GM04503 (cell line): ENCODE measurements around the gene KRT13.

ENCODE experiments used
- DNase-seq: peaks from one replicate; pipeline ENCODE4 v3.0.0-alpha.2; 2012; ENCODE audit warnings: low read depth

Gene KRT13

DNA sequence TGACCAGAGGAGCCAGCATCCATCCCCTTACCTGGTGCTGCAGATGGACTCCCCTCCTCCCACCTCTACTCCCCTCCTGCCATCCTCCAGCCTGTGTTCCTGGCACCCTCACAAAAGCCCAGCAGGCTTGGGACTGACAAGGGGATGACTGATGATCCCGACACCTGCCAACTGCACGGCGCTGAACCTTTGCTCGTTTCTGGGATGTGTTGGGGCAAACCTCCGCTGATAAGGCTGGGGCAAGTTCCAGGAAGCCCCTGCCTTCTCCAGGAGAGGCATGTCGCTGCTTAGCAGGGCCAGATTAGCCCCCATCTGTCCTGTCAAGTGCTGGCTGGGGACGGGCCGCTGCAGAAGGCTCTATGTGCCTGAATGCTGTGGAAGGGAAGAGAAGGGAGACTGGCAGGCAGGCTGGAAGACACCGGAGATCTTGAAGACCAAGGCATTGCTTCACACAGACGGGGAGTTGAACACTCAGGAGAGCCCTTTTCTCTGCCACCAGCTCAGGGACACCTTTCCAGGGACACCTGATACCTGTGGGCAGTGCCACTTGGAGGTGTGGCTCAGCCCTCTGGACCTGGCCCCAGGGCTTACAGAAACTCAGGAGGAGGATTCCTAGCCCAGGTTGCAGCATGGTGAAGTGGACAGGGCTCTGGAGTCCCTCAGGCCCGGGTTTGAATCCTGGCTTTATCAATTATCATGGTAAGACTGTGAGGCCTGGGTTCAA, 14.3 kb upstream of the KRT13 start:
- DNase-seq = no peak

GRCh38 chr17:41518789-41519449, 13.5 kb upstream of the KRT13 start, which contains the start of gene KRT15:
Gene KRT15, minus strand, starts transcription at chr17:41518890. Its CDS starts 63 bp downstream, at chr17:41518827.
- DNase-seq = no peak

- DNase-seq = no peak
These were observed 12.6 kb upstream of the KRT13 start for GRCh38 chr17:41518031-41518430.

DNA sequence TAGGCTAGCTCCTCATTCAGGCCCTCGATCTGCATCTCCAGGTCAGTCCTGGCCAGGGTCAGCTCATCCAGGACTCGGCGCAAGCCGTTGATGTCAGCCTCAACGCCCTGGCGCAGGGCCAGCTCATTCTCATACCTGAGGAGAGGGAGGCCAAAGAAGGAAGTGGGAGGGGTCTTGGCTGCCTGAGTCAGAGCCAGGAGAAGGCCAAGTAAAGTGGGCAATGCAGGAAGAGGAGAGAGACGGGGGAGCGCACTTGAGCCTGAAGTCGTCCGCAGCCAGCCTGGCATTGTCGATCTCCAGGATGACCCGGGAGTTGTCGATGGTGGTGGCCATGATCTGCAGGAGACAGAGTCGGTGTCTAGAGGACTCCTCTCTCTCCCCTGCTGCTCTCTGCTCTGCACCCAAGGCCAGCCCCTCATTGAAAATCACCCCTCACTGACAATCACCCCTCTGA, 11.4 kb upstream of the KRT13 start:
- DNase-seq = no peak

DNA sequence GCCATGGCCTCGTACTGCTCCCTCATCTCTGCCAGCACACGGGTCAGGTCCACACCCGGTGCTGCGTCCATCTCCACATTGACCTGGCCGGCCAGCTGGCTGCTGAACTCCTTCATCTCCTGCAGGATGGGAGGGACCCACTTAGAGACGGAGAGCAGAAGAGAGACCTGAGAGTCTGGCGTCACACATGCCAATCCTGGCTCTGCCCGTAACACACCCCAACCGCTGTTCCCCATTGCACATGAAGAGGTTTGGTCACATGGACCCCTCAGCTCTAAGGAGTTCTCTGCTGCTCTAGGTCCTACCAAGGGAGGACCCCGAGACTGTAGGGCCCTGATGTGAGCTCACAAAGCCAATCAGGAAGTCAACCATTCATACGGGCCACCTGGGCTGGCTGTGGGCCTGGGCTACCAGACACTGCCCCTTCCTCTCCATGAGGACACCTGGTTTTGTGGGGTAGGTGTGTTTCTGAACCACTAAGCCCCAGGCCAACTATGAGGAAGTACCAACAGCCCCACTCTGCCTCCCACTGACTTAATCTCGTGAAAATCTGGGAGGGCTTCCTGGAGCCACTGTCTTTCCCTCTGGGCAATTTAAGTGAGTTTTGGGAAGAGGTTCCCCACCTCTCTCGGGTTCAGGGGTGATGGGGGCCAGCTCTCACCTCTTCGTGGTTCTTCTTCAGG, 10.9 kb upstream of the KRT13 start:
- DNase-seq = no peak

DNA sequence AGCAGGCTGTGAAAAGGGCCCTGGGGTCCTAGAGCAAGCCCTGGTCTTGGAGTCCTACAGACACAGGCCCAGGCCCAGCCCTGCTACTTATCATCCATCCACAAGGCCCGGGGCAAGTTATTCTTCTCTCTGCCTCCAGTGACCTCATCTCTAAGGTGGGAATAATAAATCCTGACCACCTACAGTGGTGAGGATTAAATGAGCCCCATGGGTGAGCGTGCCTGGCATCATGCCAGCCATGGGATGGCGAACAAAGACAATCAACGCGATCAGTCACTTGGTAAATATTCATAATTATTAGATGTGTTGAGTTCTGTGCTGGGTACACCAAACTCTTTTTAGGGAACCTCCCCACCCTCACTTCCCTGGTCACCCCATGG, 7.7 kb upstream of the KRT13 start:
- DNase-seq = no peak

DNA sequence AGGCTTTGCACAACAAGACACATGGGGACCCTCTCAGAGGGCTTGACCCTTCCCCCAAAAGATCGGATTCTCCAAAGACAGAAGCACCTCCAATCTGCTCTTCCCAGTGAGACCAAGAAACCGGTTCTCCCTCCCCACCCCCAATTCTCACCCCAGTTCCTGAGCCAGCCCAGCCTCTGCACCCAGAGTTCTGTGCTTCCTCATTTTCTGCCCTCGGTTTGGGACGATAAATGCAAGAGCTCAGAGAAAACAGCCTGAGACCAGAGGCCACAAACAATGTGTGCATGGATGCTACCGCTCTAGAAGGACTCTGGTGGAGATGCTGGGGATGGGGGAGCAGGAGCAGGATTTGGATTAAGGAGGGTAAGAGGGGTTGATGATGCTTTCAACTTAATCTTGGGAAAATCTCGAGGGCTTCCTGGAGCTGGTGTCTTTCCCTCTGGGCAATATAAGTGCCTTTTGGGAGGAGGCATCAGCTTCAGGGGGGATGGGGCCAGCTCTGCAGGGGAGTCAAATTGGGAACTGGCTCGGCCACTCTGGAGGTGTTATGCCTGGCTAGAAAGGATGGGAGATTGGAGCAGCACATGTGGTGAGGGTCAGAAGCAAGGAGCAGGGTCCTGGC, 7.2 kb upstream of the KRT13 start:
- DNase-seq = no peak

GRCh38 chr17:41511716-41512115, 6.3 kb upstream of the KRT13 start:
- DNase-seq = no peak

- DNase-seq = no peak
These were observed 5.7 kb upstream of the KRT13 start for GRCh38 chr17:41511116-41511515.

DNA sequence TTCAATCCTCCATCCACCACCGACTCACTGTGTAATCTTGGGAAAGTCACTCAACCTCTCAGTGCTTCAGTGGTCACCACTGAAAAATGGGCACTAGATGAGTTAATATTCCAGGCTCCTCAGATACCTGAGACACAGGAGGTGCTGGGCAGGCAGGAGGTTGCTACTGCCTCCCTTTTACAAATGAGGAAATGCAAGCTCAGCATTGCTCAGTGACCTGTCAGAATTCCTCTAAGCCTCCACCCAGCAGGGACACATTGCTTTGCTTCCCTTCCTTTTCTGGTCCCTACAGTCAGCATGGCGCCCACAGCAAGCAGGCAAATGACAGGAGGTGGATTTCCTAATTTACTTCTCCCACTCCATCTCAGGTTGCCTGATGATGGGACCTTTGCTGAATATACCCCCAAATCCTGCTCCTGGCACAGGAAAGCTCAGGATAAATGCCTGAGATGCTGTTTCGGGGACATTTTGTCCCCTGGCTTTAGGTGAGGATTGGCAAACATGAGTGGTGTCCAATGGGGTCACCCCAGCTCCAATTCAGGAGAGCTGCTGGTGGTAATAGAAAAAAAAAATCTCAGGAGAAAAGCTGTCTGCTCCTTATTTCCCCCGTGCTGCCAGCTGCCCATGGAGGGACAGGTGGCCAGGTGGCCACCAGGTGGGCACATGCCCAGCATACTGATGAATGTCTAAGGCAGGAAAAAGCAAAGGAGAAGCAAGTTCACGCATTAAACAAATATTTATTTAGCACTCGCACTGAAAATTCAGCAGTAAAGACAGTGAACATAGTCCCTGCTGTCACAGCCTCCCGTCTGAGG, 5.0 kb upstream of the KRT13 start:
- DNase-seq = no peak

GRCh38 chr17:41507315-41507880, 2.0 kb upstream of the KRT13 start:
- no peak for DNase-seq

GRCh38 chr17:41505809-41506767, 676 bp upstream of the KRT13 start:
- no peak for DNase-seq

DNA sequence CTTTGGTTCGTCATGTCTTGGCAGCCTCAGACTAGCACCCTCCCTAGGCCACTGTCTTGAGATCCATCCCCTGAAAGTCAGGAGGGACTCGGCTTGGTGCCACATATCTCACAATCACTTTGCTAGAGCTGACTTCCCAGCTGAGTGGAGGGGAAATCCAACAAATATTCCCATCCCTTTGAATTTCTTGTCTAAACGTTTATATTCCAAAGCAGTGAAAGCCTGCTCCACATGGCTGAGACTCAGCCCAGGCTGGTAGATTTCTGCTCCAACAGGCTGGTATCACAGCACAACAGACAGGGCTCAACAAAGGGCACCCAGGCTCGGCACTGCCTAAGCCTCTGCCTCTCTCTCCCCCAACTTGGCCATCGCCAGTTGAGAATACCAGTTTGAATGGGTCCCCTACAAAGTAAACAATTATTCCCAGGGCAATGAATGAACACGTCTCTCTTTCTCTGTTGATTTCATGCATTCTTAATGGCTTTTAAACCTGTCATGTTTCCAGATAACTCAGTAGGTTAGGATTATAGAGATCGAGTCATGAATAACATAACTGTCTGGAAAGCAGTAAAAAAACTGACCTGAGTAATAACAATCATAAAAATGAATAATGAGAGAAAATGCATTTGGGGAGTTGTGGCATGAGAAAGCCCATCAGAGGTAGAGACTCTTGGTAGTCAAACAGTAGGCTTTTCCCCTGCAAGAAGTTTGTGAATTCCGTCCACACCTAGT, 1.0 kb downstream of the KRT13 start:
- DNase-seq = no peak

GRCh38 chr17:41503202-41503601, 2.2 kb downstream of the KRT13 start:
- no peak for DNase-seq

- no peak for DNase-seq
These were observed 5.1 kb downstream of the KRT13 start for GRCh38 chr17:41500131-41500911.

DNA sequence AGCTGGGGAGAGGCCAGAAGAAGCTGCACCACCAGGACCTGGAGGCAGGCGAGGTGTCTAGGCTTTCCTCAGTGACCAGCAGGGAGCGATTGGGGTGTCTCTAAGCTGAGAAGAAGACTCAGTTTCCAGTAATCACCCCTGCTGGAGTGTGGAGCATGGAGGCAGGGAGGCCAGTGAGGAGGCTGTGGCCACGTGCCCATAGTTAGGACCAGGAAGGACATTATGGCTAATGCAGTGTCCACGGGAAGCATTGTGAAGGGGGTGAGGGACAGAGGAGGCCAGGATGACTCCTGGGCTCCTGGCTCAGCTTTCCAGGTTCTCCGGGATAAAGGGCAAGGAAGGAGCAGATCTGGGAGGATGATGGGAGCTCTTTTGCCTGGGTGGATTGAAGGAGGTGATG, 5.7 kb downstream of the KRT13 start:
- no peak for DNase-seq

GRCh38 chr17:41498276-41498675, 7.1 kb downstream of the KRT13 start:
- DNase-seq = no peak

DNA sequence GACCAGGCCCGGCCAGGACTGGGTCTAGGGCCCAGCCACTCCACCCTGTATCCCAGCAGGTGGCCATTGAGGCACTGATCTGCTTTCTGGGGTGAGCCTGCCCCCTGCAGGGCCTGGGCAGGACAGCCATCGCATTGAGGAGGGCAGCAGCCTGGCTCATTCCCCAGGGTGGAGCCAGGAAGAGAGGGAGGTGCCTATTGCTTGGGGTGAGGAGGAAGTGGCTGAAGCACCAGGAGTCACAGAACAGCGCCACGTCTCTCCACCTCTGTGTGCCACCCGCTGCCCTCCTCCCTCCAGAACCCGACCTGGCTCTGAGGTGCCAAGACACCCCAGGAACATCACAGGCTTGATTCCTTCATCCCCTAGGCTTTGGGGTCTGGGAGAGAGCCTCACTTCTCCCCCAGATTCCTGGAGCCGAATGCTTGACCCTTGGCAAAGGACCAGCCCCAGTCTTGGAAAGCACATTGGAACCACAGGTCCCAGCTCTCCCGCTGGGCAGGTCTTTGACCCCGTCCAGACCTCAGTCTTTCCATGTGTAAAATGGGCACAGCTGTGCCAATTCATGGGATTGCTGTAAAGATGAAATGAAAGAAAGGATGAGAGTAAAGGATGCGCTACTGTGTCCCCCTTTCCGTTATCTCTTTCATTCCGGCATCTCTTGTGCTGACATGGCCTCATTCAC, 8.5 kb downstream of the KRT13 start:
- peak; percentile 51 for DNase-seq
